Ramos (cell line): ENCODE data around the gene DPEP1.
"Not testable (repeated sequence)": the region's sequence is repeated elsewhere in the genome, so short reads cannot be mapped to it uniquely, and the experiment has no call there.

Experiments
- in situ Hi-C: fragments of 300-500 bp; cut with MboI; formaldehyde crosslinking; loops from one replicate; pipeline ENCODE4 v1.14.3; 2022; ENCODE audit warnings: low sequenced_read_pairs; ENCODE audit not compliant: unreplicated experiment

The DPEP1 gene

DNA sequence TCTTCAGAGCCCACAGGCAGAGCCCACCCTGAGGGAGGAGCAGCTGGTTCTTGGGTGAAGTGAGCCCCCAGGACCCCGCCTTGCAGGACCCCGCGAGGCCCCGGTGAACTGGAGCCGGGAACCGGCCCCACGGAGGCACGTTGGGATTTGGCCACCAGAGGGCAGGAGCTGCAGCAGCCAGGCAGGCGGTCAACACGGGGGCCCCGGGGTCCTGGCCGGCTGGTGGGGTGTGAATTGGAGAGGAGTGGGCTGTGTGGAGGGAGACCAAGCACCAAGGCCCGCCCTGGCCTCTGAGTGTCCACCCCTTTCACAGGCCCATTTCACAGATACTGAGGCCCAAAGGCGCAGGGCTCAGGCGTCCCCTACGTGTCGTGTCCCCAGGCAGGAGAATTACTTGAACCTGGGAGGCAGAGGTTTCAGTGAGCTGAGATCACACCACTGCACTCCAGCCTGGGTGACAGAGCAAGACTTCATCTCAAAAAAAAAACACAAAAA lies 2.2 kb downstream of the DPEP1 start:
- in situ Hi-C loops: no loop called here

DNA sequence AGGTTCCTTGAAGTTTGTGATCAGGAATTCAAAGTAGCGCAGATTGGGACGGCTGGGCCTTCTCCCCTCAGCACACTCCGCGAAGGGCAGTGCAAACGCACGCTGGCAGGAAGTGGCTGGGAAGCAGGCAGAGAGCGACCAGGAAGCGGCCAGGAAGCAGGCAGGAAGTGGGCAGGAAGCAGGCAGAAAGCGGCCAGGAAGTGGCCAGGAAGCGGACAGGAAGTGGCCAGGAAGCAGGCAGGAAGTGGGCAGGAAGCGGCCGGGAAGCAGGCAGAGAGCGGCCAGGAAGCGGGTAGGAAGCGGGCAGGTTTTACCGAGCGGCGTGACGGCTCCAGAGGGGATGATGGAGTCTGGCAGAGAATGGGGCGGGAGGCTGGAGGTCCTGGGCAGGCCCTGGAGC lies 3.2 kb downstream of the DPEP1 start:
- in situ Hi-C loops: no loop called here

DNA sequence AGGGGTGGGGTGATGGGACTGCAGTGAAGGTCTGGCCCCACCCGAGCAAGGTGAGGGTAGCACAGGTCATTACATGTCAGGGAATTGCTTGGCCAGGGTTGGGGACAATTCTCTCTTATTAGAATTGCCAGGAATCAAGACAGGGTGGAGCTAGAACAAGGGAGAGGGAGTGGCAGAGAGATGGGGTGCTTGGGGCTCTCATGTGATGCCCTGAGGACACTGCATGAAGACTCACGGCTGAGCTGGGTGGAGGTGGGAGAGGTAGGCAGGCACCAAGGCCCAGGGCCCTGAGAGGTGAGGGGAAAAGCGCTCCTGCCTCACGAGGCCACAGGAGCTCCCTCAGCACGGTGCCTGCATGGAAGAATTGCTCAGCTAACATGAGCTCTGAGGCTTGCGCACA lies 3.6 kb downstream of the DPEP1 start:
- in situ Hi-C loops: no loop called here

DNA sequence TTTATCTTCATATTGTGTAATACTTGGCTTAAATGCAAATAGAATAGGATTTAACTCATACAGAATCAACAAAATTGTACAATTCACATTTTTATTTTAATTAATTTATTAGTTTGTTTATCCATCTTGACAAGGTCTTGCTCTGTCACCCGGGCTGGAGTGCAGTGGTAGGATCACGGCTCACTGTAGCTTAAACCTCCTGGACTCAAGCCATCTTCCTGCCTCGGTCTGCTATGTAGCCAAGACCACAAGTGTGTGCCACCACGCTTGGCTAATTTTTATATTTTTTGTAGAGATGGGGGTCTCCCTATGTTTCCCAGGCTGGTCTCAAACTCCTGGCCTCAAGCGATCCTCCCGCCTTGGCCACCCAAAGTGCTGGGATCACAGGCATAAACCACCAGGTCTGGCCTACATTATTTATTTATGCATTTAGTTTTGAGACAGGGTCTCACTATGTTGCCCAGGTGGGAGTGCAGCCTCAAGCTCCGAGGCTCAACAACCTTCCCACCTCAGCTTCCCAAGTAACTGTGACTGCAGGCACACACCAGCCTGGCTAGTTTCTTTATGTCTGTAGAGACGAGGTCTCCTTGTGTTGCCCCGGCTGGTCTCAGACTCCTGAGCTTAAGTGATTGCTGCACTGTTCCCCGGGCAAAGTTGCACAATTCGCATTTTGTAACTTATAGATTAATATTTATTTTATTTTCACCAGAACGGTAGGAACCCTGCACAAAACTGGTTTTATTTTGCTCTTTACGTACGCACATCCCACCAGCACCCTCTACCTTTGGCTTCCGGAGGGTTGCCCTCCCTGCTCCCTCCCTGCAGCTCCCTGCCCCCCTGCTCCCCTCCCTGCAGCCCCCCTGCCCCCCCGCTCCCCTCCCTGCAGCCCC lies 4.9 kb downstream of the DPEP1 start:
- in situ Hi-C loops: no loop called here

DNA sequence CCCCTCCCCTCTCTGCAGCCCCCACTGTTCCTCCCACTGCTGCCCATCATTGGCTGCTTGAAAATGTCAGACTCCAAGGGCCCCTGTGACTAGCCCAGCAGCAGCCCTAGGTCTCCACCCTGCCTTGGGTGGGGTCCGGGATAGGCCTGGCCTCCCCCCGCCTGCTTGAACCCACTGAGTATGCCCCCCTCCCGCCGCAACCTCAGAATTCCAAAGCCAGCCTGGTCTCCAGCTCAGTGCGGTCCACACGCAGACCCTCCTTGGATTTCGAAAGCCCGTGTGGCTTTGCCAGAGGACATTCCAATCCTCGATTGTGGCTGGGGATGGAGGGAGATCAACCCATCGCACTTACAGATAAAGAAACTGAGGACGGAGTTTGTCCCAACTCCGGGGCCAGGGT lies 6.4 kb downstream of the DPEP1 start:
- in situ Hi-C loops: no loop called here

DNA sequence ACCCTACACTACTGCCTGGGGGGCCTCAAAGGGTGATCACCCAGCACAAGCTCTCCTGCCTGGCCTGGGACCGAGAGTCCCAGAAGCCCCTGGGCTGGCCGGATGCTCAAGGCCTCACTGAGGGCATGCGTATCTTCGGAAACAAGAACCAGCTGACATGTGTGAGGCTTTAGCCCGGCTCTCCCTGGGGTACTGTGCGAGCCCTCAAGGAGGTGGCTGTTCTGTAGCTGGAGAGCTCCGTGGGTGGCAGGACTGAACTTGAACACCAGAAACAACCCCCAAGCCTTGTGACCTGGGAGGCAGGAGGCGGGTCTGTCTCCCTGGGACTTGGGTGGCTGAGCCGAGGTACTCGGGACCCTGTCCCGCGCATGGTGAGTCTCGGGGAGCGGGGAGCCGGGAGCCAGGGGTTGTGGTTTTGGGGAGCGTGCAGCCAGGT lies 7.0 kb downstream of the DPEP1 start:
- in situ Hi-C loops: no loop called here

DNA sequence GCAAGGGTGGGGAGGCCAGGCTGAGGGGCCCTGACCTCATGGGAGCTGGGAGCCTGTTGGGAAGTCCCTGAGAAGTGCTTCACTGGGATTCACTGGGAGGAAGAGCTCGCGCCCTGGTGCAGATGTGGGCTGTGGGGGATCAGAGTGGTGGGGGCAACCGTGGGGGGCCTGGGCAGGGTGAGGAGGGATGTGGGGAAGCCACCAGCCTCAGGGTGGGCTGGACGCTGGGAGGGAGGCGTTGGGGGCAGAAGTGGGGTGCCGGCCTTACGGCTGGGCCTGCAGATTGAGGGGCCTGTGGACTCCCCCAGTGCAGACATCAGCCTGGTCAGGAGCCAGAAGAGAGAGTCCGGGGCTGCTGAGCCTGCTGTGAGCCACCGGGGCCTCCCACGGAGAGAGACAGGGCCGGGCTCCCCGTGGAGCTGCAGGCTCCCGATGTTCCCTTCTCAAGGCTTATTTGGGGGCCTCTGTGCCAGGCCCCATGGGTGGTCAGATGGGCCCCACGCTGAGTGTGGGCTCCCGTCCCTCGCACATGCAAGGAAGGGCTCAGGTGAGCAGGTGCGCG lies 7.8 kb downstream of the DPEP1 start:
- in situ Hi-C loops: no loop called here

DNA sequence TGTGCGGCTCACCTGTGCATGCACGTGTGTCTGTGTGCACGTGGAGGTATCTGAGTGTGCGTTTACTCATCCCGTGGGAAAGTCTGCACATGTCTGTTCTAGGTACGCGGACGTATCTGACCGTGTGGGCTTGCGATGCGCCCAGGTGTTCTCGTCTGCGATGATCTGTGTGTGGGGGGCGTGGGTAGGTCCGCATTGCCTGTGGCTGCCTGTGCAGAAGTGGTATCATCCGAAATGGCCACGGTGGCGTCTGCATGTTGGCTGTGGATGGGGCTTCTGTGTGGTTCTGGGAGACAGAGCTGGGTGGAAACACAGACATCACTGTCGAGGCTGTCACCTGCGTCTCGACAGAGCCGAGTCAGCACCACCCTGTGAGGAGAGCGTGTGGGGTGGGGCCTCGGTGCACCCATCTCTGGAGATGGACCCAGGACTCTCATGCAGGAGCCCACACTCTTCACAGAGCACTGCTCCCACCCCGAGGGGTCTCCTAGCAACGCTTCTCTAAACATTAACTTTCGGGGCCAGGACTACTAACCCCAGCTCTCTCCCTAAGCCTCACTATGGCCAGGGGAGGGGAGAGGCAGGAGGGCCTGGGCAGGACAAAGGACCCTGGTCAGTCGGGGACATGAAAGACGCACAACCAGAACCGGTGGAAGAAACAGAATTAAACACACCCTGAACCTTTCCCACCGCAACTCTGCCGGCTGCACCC lies 8.4 kb downstream of the DPEP1 start:
- in situ Hi-C loops: no loop called here

DNA sequence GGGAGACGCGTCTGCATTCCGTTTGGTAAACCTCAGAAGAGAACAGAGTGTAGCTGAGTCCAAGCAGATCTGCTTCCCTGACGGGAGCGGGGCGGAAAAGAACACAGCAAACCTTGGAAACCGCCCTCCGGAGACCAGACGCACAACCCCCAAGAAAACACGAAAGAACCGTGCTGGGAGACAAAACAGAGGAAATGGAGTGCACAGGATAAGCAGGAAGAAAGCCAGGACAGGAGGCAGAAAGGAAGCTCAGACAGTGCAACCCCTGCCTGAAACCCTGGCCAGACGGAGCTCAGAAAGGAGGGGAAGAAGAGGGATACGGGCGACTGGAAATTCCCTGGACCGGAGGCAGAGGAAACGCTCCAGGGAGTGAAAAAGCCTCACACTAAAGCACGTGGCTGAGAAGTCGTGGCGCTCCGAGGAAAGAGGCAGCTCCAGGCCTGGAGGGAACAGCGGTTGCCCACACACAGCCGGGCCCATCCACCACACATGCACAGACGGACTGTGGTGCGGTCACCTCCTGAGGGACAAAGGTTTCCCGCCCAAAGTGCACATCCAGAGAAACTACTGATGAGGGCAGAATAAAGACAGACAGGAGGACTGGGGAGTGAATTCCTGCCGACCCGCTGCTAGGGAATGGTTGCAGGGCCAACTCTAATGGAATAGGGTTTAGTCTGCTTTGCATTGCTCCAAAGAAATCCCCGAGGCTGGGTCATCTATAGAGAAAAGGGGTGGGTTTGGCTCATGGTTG lies 10.2 kb downstream of the DPEP1 start:
- in situ Hi-C loops: no loop called here

DNA sequence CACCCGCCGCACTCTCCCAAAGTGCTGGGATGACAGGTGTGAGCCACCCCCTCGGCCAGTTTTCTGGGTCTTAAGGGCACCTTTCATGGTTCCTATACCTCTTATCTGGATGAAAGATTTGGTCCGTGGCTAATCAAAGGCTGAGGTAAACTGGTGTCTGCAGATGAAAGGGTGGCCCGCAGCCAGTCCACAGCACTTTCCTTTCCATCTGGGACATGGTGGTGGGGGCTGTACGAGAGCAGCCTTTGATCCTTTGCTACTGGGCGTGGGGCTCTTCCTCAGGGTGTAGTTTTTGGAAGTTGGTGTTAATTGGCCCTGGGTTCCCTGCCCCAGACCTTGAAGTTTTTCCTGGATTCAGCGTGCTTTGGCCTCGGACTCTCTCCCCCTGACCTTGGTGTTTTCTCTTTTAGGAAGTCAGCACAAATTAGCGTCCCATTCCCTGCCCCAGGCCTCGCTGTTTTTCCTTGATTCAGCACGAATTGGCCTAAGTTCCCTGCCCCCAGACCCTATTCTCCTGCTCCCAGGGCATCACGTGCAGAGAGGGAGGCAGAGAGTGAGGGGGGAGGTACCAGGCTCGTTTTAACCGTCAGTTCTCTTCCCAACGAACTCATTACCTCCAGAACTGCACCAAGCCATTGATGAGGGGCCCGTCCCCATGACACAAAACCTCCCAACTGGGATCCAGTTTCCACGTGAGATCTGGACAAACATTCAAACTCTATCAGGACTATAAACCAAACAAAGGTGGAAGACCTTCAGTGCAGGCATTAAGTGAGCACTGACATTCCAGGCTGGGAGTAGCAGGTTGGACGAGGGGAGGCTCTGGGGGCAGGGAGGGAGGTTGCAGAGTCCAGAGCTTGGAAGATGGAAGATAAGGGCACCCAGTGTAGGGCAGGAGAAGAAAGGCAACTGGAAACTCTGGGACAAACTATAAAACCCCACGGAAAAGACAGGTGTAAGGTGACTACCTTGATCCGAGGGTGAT lies 11.6 kb downstream of the DPEP1 start:
- in situ Hi-C loops: no loop called here

DNA sequence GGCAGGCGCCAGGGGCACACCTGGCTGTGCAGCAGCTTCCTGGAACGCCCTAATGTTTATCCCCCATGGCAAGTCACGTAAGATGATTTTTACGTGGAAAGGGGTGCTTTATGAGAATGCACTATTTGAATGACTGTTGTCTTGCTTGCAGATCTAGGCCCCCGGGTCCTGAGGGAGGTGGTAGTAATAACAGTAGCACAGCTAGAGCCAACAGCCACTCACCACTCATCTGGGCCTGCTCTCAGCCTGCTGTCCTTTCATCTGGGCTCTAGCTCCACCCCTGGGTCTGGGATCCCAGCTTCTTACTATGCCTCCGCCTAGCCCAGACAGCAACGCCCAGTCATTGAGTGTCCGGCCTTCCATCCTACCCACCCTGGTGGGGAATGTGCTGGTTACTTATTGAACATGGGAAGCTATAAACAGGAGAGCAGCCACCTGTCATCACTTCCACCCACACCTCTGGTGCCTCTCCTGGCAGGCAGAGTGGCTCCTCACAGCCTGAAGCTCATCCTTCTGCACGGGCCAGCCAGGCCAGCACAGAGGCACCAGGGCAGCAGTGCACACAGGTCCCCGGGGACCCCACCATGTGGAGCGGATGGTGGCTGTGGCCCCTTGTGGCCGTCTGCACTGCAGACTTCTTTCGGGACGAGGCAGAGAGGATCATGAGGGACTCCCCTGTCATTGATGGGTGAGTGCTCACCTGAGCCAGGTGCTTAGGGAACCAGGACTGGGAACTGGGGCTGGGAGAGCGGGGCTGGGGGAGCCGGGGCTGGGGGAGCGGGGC lies 16.6 kb downstream of the DPEP1 start:
- in situ Hi-C loops: no loop called here

DNA sequence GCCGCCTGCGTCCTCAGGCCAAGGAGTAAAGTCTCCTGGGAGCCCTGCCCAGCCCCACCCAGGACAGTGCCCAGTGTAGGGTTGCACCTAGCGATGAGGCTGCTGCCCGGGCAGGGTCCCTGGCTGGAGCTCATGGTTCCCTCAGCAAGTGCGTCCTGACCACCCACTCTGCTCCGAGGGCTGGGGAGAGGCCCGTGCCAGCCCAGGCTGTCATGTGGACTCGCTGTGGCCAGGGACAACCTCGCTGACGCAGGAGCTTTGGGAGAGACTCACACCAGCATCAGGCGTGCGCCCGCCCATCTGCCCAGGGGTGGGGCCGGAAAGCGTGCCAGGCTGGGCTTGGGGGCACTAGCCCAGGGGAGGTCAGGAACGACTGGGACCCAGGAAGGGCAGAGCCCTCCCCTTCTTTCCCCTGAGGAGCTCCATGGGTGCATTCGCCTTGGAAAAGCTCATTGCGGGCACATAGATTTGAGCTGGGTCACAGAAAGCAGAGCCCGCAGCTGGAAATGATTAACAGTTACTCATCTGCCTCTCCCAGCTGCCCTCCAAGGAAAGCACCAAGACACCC lies 19.7 kb downstream of the DPEP1 start:
- in situ Hi-C loops: no loop called here

DNA sequence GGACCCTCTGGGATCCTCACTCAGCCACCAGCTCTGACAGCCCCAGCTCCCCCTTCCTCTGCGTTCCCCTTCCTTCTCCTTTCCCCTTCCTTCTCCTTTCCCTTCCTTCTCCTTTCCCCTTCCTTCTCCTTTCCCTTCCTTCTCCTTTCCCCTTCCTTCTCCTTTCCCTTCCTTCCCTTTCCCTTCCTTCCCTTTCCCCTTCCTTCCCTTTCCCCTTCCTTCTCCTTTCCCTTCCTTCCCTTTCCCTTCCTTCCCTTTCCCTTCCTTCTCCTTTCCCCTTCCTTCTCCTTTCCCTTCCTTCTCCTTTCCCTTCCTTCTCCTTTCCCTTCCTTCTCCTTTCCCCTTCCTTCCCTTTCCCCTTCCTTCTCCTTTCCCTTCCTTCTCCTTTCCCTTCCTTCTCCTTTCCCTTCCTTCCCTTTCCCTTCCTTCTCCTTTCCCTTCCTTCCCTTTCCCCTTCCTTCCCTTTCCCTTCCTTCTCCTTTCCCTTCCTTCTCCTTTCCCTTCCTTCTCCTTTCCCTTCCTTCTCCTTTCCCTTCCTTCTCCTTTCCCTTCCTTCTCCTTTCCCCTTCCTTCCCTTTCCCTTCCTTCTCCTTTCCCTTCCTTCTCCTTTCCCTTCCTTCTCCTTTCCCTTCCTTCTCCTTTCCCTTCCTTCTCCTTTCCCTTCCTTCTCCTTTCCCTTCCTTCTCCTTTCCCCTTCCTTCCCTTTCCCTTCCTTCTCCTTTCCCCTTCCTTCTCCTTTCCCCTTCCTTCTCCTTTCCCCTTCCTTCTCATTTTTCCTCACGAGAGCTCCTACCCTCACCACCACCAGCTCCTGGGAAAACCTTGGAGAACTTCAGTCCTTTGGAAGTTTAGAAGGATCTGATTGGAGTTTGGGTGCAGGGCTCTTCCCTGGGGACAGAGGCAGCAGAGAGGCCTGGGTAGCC lies 21.3 kb downstream of the DPEP1 start:
- in situ Hi-C loops: not testable (repeated sequence)

DNA sequence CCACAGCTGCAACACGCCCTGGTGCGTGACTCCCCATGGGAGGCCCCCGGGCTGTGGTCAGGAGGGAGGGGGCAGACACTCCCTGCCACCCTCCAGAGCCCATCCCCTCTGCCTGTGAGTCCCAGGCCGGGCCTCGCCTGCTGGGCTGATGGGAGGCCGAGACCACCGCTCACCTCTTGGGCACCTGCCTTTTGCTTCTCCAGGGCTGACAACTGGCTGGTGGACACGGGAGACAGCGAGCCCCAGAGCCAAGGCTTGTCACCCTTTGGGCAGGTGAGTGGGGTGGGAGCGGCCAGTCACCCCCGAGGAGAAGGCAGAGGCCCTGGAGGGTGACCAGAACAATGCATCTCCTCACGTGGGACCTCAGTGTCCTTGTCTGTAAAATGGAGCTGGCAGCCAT lies 23.2 kb downstream of the DPEP1 start:
- in situ Hi-C loops: no loop called here

DNA sequence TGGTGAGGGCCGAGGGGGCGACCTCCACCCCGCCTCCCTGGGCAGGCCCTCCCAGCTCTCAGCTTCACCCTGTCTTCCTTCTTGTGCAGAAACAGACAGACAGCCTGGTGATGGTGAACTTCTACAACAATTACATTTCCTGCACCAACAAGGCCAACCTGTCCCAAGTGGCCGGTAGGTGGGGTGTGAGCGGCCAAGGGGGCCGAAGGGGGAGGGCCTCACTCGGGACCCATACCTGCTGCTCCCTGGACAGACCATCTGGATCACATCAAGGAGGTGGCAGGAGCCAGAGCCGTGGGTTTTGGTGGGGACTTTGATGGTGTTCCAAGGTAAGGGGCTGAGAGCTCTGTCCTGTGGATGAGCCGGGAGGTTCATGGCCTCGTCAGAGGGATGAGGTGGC lies 23.9 kb downstream of the DPEP1 start:
- in situ Hi-C loops: no loop called here

DNA sequence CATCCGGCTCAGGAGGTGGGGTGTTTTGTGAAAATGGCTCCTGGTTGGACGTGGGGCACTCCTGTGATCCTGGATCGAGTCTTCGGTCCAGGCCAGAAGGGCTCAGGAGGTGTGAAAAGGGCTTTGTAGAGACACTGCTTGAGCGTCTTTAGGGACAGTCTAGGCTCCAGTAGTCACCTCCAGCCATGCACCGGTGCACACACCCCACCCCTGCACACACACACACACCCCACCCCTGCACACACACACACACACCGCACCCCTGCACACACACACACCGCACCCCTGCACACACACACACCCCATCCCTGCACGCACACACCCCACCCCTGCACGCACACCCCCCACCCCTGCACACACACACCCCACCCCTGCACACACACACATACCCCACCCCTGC lies 25.0 kb downstream of the DPEP1 start:
- in situ Hi-C loops: no loop called here

DNA sequence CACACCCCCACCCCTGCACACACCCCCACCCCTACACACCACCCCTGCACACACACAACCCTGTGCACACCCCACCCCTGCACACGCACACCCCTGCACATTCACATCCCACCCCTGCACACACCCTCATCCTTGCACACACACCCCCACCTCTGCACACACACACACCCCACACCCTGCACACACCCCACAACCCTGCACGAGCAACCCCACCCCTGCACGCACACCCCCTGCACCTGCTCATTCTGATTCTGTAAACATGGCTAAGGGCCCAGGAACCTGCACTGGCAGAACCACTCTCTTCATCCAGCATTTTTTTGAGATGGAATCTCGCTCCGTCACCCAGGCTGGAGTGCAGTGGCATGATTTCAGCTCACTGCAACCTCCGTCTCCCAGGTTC lies 25.9 kb downstream of the DPEP1 start:
- in situ Hi-C loops: no loop called here
